Fibroblast of skin of left biceps (primary cell): ENCODE results near the gene SPSB4.

Source experiments
- DNase-seq, 2 experiments: peaks; one replicate each; pipeline ENCODE4 v3.0.0-alpha.2; 2013; ENCODE audit warnings: low read depth in 2 of 2

The SPSB4 gene

DNA sequence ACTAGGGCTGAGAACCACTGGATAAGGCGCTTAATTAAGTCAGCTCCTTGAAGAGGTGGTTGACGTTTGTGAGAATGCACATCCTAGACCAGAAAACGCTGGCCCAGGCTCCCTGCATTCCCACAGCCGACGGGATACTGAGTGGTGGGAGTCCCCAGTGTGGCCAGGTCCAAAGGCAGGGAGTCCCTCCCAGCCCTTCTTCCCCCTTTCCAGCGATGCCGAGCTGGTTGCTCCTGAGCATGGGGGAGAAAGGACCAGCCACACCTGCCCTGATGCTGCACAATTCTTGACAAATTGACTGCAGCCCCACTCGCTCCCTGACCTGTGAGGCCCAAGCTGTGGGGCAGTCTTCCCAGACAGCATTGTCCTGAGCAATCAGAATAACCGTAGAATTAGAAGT is 101.0 kb downstream of the SPSB4 start:
- DNase-seq: no peak

DNA sequence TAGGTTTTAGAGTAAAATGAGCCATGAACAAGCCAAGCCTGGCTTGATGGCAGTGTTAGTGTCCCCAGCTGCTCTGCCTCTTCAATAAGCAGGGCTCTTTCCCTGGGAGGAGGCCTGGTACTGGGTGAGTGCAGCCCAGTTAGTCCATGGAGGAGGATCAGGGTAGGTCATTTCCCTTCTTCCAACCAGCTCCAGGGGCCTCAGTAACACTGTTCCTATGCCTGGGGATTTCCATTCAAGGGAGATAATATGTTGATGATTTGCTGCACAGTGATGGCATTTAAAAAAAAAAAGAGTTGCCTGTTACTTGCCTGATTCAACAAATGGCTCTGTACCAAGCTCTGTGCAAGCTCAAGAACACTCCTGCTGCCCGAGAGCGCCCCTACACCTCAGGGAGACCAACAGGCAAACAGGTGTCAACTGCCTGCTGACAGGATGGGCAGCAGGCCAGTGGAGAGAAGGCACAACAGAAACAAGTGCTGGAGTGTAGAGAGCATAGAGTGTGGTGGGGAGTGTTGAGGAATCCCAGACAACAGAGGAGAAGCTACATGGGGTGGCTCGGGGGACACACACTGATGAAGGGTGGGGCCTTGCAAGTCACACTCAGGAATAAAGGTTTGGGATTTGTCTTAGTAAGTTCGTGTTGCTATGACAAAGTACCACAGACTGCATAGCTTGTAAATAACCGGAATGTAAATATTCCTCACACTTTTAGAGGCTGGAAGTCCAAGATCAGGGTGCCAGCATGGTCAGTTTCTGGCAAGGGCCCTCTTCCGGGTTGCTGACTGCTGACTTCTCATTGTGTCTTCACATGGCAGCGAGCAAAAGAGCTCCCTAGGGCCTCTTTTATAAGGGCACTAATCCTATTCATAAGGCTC is 101.9 kb downstream of the SPSB4 start:
- DNase-seq: no peak

DNA sequence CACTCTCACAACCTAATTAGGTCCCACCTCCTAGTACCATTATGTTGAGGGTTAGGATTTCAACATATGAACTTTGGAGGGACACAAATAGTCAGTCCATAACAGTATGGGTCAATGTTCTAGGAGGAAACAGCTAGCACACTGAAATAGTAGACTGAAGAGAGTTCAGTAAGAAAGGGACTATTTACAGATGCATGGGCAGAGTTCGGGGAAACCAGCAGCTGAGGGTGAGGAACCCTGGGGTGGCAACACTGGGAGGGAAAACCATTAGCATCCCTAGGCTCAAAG is 102.5 kb downstream of the SPSB4 start:
- DNase-seq: no peak

DNA sequence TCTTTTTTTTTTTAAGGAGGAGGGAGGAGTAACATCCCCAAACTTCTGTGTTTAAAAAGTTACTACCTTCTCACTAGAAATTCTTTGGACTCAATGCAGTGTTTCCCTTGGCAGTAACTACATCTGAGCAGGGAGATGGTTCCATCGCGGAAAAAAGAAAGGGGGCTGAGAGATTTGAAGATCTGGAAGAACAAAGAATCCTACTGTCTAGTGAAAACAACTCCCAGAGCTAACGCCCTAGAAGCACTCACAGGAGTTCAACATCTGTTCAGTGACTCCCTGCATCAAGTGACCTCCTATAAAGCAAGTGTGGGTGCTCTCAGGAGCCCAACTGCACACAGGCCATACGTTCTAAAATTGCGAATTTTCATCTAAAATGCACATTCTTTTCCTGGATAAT is 113.7 kb downstream of the SPSB4 start:
- no peak for DNase-seq

DNA sequence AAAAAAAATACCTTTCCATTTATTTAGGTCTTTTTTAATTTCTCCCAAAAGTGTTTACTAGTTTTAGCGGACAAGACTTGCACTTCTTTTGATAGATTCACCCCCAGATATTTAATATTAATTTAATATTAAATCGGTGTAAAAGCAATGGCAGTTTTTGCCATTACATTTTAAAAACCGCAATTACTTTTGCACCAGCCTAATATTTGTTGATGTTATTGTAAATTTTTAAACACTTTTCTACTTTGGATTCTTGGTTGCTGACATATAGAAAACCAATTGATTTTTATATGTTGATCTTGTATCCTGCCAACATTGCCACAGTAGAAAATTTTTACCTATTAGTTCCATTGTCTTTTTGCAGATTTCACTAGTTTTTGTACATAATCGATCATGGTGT is 116.5 kb downstream of the SPSB4 start:
- DNase-seq: no peak

DNA sequence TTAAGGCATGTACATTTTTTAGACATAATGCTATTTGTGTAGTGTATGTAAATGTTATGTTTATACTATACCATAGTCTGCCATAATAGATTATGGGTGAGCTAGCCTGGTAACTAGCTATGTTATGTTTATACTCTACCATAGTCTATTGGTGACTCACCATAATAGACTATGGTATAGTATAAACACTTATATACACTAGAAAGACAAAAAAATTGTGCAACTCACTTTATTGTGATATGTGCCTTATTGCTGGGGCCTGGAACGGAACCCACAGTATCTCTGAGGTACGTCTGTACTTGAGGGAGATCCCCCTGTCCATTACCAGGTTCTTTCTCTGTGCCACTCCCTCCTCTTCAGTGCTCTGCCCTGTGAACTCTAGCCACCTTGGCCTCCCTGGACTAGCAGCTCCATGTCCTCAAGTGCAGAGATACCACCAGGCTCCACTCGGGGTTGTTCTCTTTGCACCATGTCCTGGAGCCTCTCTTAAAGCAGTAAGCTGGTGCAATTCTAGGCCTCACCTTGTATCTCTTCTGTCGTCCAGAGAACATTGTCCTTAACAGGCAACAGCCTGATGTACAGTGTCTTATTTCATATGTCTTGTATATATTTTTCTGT is 119.6 kb downstream of the SPSB4 start:
- DNase-seq: no peak

DNA sequence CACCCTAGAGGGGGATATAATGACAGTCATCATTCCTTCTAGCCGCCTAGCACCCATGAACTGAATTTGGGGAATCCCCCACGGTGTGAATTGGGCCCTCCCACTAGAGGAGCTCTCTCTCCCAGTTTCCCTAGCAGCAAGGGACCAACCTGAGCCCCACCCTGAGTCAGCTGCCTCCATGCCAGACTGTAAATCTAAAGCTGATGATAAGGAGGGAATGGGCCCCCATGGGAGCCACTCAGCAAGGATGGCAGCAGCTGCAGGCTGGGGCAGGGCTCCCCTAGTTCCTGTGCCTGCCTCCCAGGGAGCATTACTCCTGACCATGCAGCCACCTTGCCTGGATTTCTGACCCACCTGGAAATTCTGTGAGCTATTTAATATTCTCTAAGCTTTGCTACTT is 123.5 kb downstream of the SPSB4 start:
- DNase-seq: no peak

DNA sequence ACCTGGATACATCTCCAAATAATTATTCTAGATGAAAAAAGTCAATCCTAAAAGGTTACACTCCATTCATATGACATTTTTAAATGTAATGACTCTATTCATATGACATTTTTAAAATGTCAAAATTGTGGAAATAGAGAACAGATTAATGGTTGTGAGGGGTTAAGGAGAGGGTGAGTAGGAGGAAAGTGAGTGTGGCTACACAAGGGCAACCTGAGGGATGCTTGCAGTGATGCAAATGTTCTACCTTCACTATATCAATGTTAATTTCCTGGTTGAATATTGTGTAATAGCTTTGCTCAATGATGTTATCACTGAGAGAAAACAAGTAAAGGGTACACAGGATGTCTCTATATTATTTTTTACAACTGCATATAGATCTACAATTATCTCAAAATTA is 125.6 kb downstream of the SPSB4 start:
- no peak for DNase-seq

DNA sequence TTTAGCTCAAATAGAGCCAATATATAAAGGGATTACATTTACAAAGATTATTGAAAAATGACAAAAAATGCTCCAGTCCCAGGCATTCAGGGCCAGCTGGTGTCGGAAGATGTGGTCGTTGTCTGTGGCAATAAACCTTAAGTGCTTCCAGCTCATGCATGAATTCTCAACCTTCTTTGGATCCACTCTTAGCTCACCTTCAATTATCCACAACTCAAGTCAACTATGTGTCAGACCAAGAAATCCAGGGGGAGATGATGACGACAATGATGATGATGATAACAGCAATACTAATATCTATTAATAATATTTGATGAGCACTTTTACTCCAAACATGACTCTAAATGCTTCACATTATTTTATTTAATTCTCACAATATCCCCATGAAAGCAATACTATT is 126.9 kb downstream of the SPSB4 start:
- DNase-seq: no peak

DNA sequence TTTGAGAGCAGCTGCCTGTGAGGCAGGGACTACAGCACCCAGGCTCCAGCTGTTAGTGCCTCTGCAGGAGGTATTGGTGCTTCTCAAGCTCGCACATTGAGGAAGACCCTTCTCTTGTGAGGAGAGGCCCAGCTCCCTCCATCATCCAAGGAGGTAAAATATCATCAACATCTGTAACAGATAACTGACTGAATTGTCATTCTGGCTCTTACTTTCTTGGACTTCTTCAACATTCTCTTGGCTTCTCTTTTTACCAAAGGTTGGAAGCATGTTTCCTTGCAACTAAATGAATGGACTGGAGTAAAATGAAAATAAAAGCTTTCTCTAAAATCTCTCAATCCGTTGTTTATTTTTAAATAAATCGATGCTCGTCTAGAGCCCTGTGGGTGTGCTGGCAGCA is 127.4 kb downstream of the SPSB4 start:
- no peak for DNase-seq

DNA sequence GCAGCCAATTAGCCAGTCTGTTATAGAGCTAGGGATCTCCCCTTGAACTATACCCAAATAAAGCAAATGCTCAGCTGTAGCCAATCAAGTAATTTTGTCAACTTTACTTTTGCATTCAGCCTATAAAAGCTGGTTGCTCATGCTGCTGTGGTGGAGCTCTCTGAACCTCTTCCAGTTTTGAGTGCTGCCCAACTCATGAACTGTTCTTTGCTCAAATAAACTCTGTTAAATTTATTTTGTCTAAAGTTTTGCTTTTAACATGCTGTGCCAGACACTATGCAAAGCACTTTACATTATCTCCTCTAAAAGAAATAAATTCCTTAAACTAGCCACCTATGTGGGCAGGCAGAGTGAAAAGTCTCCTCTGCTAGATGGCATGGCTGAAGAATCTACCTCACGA is 128.8 kb downstream of the SPSB4 start:
- no peak for DNase-seq

DNA sequence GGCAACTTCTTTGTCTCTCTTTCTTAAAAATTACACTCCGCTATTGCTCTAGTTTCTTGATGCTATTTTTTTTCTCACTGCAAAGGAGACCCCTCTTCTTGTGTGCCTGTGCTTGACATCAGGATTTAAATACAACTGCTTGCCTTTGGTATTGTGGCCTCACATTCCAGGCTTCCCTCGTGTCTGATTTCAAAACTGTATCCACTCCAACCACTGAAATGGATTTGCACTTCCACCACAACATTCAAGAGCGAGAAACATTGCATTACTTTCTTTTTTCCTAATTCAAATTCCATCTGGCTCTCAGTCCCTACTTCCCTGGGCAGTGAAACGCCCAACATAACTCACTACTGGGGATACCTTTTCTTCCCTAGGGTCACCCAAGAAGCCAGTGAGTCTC is 130.0 kb downstream of the SPSB4 start:
- DNase-seq: no peak

DNA sequence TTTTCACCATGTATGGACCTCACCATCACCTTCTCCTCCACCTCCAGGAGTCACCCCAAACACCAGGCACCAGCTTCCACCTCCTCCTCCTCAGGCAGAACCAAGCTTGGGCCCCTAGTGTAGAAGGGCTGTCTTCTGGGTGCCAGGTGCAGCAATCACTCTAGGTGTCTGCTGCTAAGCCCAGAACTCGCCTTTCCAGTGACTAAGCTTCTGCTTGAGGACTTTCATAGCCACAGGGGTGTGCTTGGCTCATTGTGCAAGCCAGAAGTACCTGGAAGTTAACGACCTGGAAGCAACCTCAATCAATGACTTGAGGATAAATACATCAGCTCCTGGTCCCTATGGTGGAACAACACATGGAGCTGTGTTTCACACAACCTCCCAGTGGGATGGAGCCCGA is 130.7 kb downstream of the SPSB4 start:
- no peak for DNase-seq

DNA sequence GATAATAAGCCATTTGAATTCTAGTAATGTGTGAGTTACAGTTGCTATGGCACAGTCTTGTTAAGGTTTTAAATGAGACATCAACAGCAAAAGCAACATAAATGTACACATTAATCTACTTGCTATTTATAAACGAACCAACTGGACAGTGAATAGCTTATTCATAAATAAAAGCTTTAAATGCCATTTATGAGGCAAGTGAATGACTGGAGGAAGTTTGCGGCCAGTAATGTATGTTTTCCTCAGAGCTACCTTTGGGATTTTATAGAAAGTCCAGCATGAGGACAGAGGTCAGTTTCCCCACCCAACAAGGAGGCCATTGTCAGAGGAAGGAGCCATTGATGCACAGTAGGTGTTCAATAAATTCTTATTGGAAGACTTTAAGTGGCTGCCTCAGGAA is 132.5 kb downstream of the SPSB4 start:
- no peak for DNase-seq

DNA sequence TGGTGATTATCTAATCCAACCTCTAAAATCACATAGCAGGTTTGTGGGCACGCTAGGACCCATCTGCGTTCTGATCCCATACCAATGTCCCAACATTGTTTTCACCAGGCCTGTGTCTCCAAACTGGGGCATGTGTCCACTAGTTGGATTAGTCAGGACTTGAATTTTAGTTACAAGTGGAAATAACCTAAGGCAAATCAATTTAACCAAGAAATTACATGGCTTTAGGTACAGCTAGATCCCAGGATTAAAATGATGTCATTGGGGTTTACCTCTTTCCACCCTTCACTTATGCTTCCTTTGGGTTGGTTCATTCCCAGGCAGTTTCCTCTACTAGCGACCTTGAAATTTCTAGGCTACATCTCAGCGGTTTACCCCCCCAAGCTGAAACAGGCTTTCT is 133.3 kb downstream of the SPSB4 start:
- no peak for DNase-seq

DNA sequence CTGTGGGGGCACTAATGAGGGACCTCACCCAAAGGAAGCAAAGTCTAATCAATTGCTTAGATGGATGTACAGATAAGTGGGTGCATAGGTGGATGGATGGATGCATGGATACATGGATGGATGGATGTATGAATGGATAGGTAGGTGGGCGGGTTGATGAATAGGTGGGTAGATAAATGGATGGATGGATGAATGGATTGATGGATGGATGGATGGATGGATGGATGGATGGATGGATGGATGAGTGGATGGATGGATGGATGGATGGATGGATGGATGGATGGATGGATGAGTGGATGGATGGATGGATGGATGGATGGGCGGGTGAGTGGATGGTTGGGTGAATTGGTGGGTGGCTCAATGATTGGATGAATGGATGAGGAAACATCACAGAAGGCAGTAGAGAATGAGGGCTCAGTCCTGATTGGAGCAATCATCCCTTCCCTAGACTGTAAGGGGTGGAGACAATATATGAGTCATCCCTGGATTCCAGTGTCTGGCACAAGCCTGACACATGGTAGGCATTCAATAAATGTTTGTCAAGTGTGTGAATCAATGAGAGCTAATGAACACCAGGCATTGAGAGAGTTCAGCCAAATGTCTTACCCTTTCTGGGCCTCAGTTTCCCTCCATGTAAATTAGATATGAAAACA is 140.1 kb downstream of the SPSB4 start:
- no peak for DNase-seq

DNA sequence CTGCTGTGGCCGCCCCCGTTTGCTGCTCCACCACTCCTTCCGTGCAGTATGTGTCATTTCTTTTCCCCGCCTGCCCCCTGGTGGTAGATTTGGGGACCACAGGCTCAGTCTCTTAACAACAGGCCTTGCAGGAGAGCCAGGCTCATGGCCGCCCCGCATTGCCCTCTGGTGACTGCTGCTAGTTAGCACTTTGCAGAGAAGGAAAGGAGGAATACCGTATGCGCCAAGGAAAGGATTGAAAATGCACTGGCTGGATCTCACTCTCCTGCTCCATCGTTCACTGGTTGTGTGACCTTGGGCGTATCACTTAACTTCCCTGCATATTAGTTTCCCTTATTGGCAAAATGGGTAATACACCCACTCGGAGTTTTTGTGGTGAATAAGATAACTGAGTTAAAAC is 141.2 kb downstream of the SPSB4 start:
- peak; percentile 77 to 81 for DNase-seq

DNA sequence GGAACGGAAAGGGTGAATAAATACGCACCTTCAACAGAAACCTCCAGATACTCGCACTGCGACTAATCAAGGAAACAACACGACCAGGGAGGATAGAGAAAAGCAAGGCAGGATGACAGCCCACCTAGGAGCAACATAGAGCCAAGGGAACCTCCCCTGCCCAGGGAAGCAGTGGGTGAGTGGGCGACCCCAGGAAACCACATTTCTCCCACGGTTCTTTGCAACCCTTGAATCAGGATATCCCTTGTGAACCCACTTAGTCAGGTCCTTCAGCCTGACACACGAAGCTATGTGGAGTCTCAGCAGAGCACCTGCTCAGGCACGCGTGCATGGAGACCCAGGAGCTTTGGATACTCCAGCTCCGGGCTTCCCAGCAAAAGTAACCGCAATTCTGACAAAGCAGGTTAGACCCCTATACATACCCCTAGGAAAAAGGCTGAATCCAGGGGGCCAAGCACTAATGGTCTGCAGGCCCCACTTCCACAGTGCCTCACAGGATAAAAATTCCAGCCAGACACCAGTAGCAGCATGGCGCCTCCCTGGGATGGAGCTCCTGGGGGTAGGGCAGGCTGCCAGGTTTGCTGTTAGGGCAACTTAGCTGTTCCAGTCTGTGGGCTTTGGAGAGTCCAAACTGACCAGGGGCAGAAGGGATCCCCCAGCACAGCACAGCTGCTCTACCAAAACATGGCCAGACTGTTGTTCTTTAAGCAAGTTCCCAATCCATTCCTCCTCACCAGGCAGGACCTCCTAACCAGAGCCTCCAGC is 142.1 kb downstream of the SPSB4 start:
- DNase-seq: no peak
